Neural progenitor cell (in vitro differentiated cells): ENCODE measurements around the gene MAP4K3. TPM values are rescaled to one million over a fixed set of nuclear protein-coding genes. Genes with fewer than 3 reads are reported as not detected.

Source experiments
- DNase-seq: peaks from one replicate; pipeline ENCODE4 v3.0.0-alpha.2; 2016; ENCODE audit warnings: low spot score
- H2AFZ ChIP-seq: fragments of 200-600 bp; sonication (generic); replicated peaks from 2 replicates; pipeline ENCODE4 v1.6.1; 2016; ENCODE audit warnings: antibody characterized with exemption
- H3F3A ChIP-seq: fragments of 200-600 bp; sonication (generic); 2 replicates; pipeline ENCODE4 v1.6.1; 2016; ENCODE audit warnings: antibody characterized with exemption, low read depth
- H3K27ac ChIP-seq: fragments of 200-600 bp; sonication (generic); 2 replicates; pipeline ENCODE4 v1.5.1; 2016; ENCODE audit warnings: mild to moderate bottlenecking
- H3K27me3 ChIP-seq: fragments of 200-600 bp; sonication (generic); 2 replicates; pipeline ENCODE4 v1.6.1; 2016; ENCODE audit warnings: mild to moderate bottlenecking, moderate library complexity
- H3K36me3 ChIP-seq: fragments of 200-600 bp; sonication (generic); 2 replicates; pipeline ENCODE4 v1.5.1; 2016
- H3K4me1 ChIP-seq: fragments of 200-600 bp; sonication (generic); 2 replicates; pipeline ENCODE4 v1.6.1; 2016; ENCODE audit warnings: mixed run types
- H3K4me2 ChIP-seq: fragments of 200-600 bp; sonication (generic); 2 replicates; pipeline ENCODE4 v1.6.1; 2016
- H3K4me3 ChIP-seq: fragments of 200-600 bp; sonication (generic); 2 replicates; pipeline ENCODE4 v1.5.1; 2016
- H3K79me2 ChIP-seq: fragments of 200-600 bp; sonication (generic); 2 replicates; pipeline ENCODE4 v1.6.1; 2016; ENCODE audit warnings: low read depth
- H3K9ac ChIP-seq: fragments of 200-600 bp; sonication (generic); 2 replicates; pipeline ENCODE4 v1.6.1; 2016
- H3K9me3 ChIP-seq: fragments of 200-600 bp; sonication (generic); 2 replicates; pipeline ENCODE4 v1.5.1; 2016; ENCODE audit warnings: low read depth
- H4K20me1 ChIP-seq: fragments of 200-600 bp; sonication (generic); 2 replicates; pipeline ENCODE4 v1.6.1; 2016; ENCODE audit warnings: low read depth
- H3K27ac Mint-ChIP-seq: 3 replicates; pipeline ENCODE4 v1.8.0; 2021; ENCODE audit warnings: mixed read lengths
- H3K27me3 Mint-ChIP-seq: 2 replicates; pipeline ENCODE4 v1.8.0; 2022; ENCODE audit warnings: low read depth, mild to moderate bottlenecking, inconsistent platforms, moderate library complexity, mixed read lengths; ENCODE audit not compliant: insufficient read depth
- H3K36me3 Mint-ChIP-seq: 3 replicates; pipeline ENCODE4 v1.8.0; 2021; ENCODE audit warnings: mixed read lengths
- H3K4me1 Mint-ChIP-seq: 3 replicates; pipeline ENCODE4 v1.8.0; 2021; ENCODE audit warnings: mixed read lengths
- H3K4me3 Mint-ChIP-seq: 3 replicates; pipeline ENCODE4 v1.8.0; 2021; ENCODE audit warnings: mild to moderate bottlenecking, moderate library complexity, mixed read lengths
- H3K9me3 Mint-ChIP-seq: 3 replicates; pipeline ENCODE4 v1.8.0; 2020; ENCODE audit warnings: mixed read lengths
- EZH2 ChIP-seq: fragments of 200-600 bp; sonication (generic); IDR thresholded peaks from 2 replicates; pipeline ENCODE4 v1.6.1; 2017; ENCODE audit warnings: antibody characterized with exemption, mild to moderate bottlenecking, moderate library complexity
- EZH2phosphoT487 ChIP-seq: fragments of 200-600 bp; sonication (generic); IDR thresholded peaks from 2 replicates; pipeline ENCODE4 v1.6.1; 2017; ENCODE audit warnings: antibody characterized with exemption
- total RNA-seq: library from RNA; depleted of rRNA; stranded (reverse); fragments of >200 nt; gene quantifications from 2 replicates; pipeline ENCODE4 v1.2.3, GENCODE V29; 2015; ENCODE audit warnings: low replicate concordance
- TF ChIP-seq, protein P1 (sequence below): fragments of 200-600 bp; sonication (generic); IDR thresholded peaks from 2 replicates; pipeline ENCODE4 v1.5.1; 2017; ENCODE audit warnings: antibody characterized with exemption, mild to moderate bottlenecking

MAP4K3 gene
- total RNA-seq, 1 donor from 2014 or later: 79.5 TPM

DNA sequence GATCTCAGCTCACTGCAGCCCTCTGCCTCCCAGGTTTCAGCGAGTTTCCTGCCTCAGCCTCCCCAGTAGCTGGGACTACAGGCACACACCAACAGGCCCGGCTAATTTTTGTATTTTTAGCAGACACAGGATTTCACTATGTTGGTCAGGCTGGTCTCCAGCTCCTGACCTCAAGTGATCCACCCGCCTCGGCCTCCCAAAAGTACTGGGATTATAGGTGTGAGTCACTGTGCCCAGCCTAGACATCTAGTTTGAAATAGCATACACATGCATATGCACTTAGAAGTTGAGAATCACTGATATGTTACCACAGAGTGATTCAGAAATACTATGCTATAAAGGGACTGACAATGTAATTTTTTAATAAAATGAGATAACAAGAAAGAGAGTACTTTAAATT is 123.5 kb downstream of the MAP4K3 start:
- H3K4me3 Mint-ChIP-seq: no peak overlapping the region
- no peak for TF ChIP-seq EZH2phosphoT487
- TF ChIP-seq, protein P1, sequence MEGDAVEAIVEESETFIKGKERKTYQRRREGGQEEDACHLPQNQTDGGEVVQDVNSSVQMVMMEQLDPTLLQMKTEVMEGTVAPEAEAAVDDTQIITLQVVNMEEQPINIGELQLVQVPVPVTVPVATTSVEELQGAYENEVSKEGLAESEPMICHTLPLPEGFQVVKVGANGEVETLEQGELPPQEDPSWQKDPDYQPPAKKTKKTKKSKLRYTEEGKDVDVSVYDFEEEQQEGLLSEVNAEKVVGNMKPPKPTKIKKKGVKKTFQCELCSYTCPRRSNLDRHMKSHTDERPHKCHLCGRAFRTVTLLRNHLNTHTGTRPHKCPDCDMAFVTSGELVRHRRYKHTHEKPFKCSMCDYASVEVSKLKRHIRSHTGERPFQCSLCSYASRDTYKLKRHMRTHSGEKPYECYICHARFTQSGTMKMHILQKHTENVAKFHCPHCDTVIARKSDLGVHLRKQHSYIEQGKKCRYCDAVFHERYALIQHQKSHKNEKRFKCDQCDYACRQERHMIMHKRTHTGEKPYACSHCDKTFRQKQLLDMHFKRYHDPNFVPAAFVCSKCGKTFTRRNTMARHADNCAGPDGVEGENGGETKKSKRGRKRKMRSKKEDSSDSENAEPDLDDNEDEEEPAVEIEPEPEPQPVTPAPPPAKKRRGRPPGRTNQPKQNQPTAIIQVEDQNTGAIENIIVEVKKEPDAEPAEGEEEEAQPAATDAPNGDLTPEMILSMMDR: no peak
- no peak for TF ChIP-seq EZH2
- Histone ChIP-seq H3K4me2 (no peak overlapping the region), H3K36me3 (no peaks in the 10 kb centered on the region), H3K9me3 (no peaks in the 10 kb centered on the region), H3K4me3 (no peak overlapping the region), H4K20me1 (no peaks in the 10 kb centered on the region), H2AFZ (no peak overlapping the region), H3K9ac (no peak overlapping the region), H3K27me3 (no peaks in the 10 kb centered on the region), H3K27ac (no peak overlapping the region), H3K4me1 (no peaks in the 10 kb centered on the region), H3K79me2 (no peaks in the 10 kb centered on the region), H3F3A (no peaks in the 10 kb centered on the region)
- no peak overlapping the region for H3K27ac Mint-ChIP-seq
- H3K4me1 Mint-ChIP-seq: no peaks in the 10 kb centered on the region
- DNase-seq: no peak
- peaks cover 26% of the 10 kb centered on the region for H3K36me3 Mint-ChIP-seq
- H3K27me3 Mint-ChIP-seq: no peaks in the 10 kb centered on the region
- no peaks in the 10 kb centered on the region for H3K9me3 Mint-ChIP-seq

DNA sequence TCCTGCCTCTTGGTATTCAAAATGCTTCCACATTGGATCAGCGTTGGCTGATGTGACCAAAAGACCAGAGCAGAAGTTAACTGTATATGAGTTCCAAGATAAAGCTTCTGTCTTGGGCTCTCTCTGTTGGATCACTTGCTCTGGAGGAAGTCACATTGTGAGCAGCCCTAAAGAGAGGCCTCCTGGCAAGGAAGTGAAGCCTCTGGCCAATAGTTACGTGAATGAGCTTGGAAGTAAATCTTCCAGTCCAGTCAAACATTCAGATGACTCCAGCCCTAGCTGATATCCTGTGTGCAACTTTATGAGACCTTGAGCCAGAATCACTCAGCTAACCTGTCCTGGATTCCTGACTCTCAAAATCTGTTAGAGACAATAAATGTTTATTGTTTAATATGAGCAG is 125.6 kb downstream of the MAP4K3 start:
- Mint-ChIP-seq H3K9me3 (no peaks in the 10 kb centered on the region), H3K36me3 (peaks cover 24% of the 10 kb centered on the region), H3K4me3 (no peak overlapping the region), H3K27me3 (no peaks in the 10 kb centered on the region), H3K4me1 (no peaks in the 10 kb centered on the region), H3K27ac (no peak overlapping the region)
- Histone ChIP-seq H3K4me1 (peaks cover 8% of the 10 kb centered on the region), H3K4me3 (no peak overlapping the region), H4K20me1 (no peaks in the 10 kb centered on the region), H2AFZ (no peak overlapping the region), H3K4me2 (no peak overlapping the region), H3F3A (peaks cover 3% of the 10 kb centered on the region), H3K9ac (no peak overlapping the region), H3K79me2 (no peaks in the 10 kb centered on the region), H3K36me3 (no peaks in the 10 kb centered on the region), H3K27me3 (no peaks in the 10 kb centered on the region), H3K9me3 (no peaks in the 10 kb centered on the region), H3K27ac (no peak overlapping the region)
- TF ChIP-seq, protein P1: no peak
- TF ChIP-seq EZH2 (no peak), EZH2phosphoT487 (no peak)
- no peak for DNase-seq

DNA sequence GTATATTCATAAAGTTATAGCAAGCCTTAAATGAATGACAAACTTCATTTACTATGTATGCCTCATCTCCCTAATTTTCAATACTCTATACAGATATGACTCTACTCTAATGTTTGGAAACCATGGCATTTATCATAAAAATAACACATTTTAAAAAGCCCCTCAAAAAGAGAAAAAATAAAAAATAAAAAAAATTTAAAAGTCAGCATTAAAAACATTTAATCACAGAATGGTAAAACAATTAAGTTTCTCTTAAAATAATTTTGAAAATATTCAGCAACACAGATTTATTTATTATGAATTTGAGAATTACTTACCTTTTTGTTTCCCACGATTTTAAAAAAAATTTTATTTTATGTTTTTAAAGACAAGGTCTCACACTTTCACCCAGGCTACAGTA is 128.3 kb downstream of the MAP4K3 start:
- no peaks in the 10 kb centered on the region for H3K9me3 Mint-ChIP-seq
- Histone ChIP-seq H3K9me3 (no peaks in the 10 kb centered on the region), H3K9ac (no peak overlapping the region), H3K36me3 (no peaks in the 10 kb centered on the region), H3K4me2 (no peak overlapping the region), H4K20me1 (no peaks in the 10 kb centered on the region), H3F3A (peaks cover 9% of the 10 kb centered on the region), H3K4me3 (no peak overlapping the region), H3K27ac (no peak overlapping the region), H2AFZ (no peak overlapping the region), H3K79me2 (no peaks in the 10 kb centered on the region), H3K27me3 (no peaks in the 10 kb centered on the region), H3K4me1 (peaks cover 22% of the 10 kb centered on the region)
- H3K27me3 Mint-ChIP-seq: no peaks in the 10 kb centered on the region
- no peaks in the 10 kb centered on the region for H3K4me1 Mint-ChIP-seq
- no peak overlapping the region for H3K27ac Mint-ChIP-seq
- TF ChIP-seq, protein P1: no peak
- TF ChIP-seq EZH2phosphoT487 (no peak), EZH2 (no peak)
- H3K36me3 Mint-ChIP-seq: peaks cover 22% of the 10 kb centered on the region
- no peak overlapping the region for H3K4me3 Mint-ChIP-seq
- DNase-seq: no peak
